ENCODE data around the gene DPP9. TPM values are rescaled to one million over a fixed set of nuclear protein-coding genes. Genes with fewer than 3 reads are reported as not detected.

DPP9 gene
- total RNA-seq, 1 donor from 2014 or later, result 17.1 TPM

DNA sequence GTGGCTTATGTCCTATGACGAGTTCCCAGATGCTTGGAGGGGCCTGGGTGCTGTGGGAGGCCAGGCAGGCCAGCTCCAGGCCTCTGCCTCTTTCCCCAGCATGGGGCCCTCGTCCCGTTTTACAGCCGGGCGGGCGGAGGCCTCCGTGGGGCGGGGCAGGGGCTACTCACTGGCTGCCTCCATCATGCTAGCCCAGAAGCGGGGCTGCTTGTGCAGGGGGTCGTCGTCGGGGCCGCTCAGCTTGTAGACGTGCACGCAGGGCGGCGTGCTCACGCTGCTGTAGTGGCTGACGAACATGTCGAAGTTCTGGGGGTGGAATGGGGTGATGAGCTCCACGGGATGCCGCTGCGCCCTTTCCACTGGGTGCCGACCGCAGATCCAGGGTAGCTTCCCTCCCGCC lies 35.1 kb downstream of the DPP9 start:
- Histone ChIP-seq H3K4me1 (no peaks in the 10 kb centered on the region), H3F3A (ENCODE audit: low read depth) (no peaks in the 10 kb centered on the region), H3K4me3 (no peak overlapping the region), H3K27me3 (no peaks in the 10 kb centered on the region), H3K9ac (no peak overlapping the region), H3K27ac (no peak overlapping the region), H2AFZ (replicated peaks) (no peak overlapping the region), H3K36me3 (no peaks in the 10 kb centered on the region), H4K20me1 (ENCODE audit: low read depth) (no peaks in the 10 kb centered on the region), H3K79me2 (ENCODE audit: low read depth) (no peaks in the 10 kb centered on the region), H3K4me2 (no peak overlapping the region), H3K9me3 (ENCODE audit: low read depth) (no peaks in the 10 kb centered on the region)
- no peak for DNase-seq (ENCODE audit: low spot score)
- H3K36me3 Mint-ChIP-seq, result peaks cover 10% of the 10 kb centered on the region
- no peaks in the 10 kb centered on the region for H3K27me3 Mint-ChIP-seq (ENCODE audit: insufficient read depth, low read depth)
- H3K4me3 Mint-ChIP-seq, result no peak overlapping the region
- H3K27ac Mint-ChIP-seq, result no peak overlapping the region
- no peaks in the 10 kb centered on the region for H3K9me3 Mint-ChIP-seq
- H3K4me1 Mint-ChIP-seq, result no peaks in the 10 kb centered on the region
- TF ChIP-seq EZH2 (IDR thresholded peaks at IDR 0.05), result no peak
- TF ChIP-seq, protein P1, sequence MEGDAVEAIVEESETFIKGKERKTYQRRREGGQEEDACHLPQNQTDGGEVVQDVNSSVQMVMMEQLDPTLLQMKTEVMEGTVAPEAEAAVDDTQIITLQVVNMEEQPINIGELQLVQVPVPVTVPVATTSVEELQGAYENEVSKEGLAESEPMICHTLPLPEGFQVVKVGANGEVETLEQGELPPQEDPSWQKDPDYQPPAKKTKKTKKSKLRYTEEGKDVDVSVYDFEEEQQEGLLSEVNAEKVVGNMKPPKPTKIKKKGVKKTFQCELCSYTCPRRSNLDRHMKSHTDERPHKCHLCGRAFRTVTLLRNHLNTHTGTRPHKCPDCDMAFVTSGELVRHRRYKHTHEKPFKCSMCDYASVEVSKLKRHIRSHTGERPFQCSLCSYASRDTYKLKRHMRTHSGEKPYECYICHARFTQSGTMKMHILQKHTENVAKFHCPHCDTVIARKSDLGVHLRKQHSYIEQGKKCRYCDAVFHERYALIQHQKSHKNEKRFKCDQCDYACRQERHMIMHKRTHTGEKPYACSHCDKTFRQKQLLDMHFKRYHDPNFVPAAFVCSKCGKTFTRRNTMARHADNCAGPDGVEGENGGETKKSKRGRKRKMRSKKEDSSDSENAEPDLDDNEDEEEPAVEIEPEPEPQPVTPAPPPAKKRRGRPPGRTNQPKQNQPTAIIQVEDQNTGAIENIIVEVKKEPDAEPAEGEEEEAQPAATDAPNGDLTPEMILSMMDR (IDR thresholded peaks at IDR 0.05), result no peak
- TF ChIP-seq EZH2phosphoT487 (IDR thresholded peaks at IDR 0.05), result no peak

DNA sequence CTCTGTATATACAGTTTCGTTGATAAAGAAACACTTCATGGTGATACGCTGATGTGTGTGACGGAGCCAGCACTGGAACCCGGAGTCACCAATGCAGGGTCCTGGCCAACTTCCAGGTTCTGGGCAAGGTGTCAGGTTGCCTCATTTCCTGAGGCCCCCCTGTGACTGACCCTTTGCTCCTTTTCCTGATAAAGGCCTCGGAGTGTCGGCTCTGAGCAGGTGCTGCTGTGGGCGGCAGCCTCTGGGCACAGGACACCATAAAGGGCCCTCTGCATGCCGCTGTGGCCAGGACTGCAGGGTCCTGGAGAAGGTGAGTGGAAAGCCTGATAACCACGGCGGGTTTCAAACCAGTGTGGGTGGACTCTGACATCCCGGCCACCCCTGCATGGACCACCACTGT lies 36.2 kb downstream of the DPP9 start:
- H3K79me2 ChIP-seq (ENCODE audit: low read depth), result no peaks in the 10 kb centered on the region
- H3K27ac ChIP-seq, result no peak overlapping the region
- no peaks in the 10 kb centered on the region for H3K36me3 ChIP-seq
- H3K9ac ChIP-seq, result no peak overlapping the region
- no peaks in the 10 kb centered on the region for H3F3A ChIP-seq (ENCODE audit: low read depth)
- H3K4me3 ChIP-seq, result no peak overlapping the region
- H3K4me3 Mint-ChIP-seq, result no peak overlapping the region
- peaks cover 7% of the 10 kb centered on the region for H3K36me3 Mint-ChIP-seq
- H3K27me3 Mint-ChIP-seq (ENCODE audit: insufficient read depth, low read depth), result no peaks in the 10 kb centered on the region
- H3K27me3 ChIP-seq, result no peaks in the 10 kb centered on the region
- H3K4me1 Mint-ChIP-seq, result no peaks in the 10 kb centered on the region
- H4K20me1 ChIP-seq (ENCODE audit: low read depth), result no peaks in the 10 kb centered on the region
- DNase-seq (ENCODE audit: low spot score), result no peak
- no peak overlapping the region for H3K27ac Mint-ChIP-seq
- no peak for TF ChIP-seq EZH2phosphoT487 (IDR thresholded peaks at IDR 0.05)
- no peak for TF ChIP-seq EZH2 (IDR thresholded peaks at IDR 0.05)
- TF ChIP-seq, protein P1 (IDR thresholded peaks at IDR 0.05), result no peak
- no peaks in the 10 kb centered on the region for H3K9me3 Mint-ChIP-seq
- no peak overlapping the region for H2AFZ ChIP-seq (replicated peaks)
- no peaks in the 10 kb centered on the region for H3K4me1 ChIP-seq
- H3K9me3 ChIP-seq (ENCODE audit: low read depth), result no peaks in the 10 kb centered on the region
- H3K4me2 ChIP-seq, result no peak overlapping the region

DNA sequence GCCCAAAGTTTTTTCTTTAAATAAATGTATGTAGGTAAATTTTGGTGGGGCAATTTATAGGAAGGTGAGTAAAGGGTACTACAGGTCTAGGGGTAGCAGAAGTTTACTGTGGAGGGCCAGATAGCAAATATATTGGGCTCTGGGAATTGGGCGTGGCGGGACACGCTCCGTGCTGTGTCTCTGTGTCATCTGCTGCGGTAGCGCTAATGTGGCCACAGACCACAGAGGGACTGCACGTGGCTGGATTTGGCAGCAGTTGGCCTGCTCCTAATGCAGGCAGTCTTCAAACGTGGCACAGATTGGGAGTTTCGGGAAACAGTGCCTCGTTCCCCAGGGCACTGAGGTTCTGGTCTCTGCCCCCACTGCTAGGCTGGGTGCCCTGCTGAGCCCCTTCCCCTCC lies 36.9 kb downstream of the DPP9 start:
- no peak for DNase-seq (ENCODE audit: low spot score)
- Histone ChIP-seq H3K4me1 (no peaks in the 10 kb centered on the region), H3K4me2 (no peak overlapping the region), H3K79me2 (ENCODE audit: low read depth) (no peaks in the 10 kb centered on the region), H3K27me3 (no peaks in the 10 kb centered on the region), H3K4me3 (no peak overlapping the region), H4K20me1 (ENCODE audit: low read depth) (no peaks in the 10 kb centered on the region), H3F3A (ENCODE audit: low read depth) (no peaks in the 10 kb centered on the region), H2AFZ (replicated peaks) (no peak overlapping the region), H3K9ac (no peak overlapping the region), H3K36me3 (no peaks in the 10 kb centered on the region), H3K27ac (no peak overlapping the region), H3K9me3 (ENCODE audit: low read depth) (no peaks in the 10 kb centered on the region)
- Mint-ChIP-seq H3K4me1 (no peaks in the 10 kb centered on the region), H3K27me3 (ENCODE audit: insufficient read depth, low read depth) (no peaks in the 10 kb centered on the region), H3K36me3 (peaks cover 7% of the 10 kb centered on the region), H3K9me3 (no peaks in the 10 kb centered on the region), H3K27ac (no peak overlapping the region), H3K4me3 (no peak overlapping the region)
- TF ChIP-seq EZH2 (IDR thresholded peaks at IDR 0.05), result no peak
- TF ChIP-seq, protein P1 (IDR thresholded peaks at IDR 0.05), result no peak
- no peak for TF ChIP-seq EZH2phosphoT487 (IDR thresholded peaks at IDR 0.05)

Data from neural progenitor cell (in vitro differentiated cells).